HepG2 (cell line): ENCODE data around the gene SMARCA2. TPM values are rescaled to one million over a fixed set of nuclear protein-coding genes. Genes with fewer than 3 reads are reported as not detected.

Experiments
- ATAC-seq: fragments of 200-7000 bp; cut with Tn5 transposase; 3 replicates; pipeline ENCODE4 v1.9.1; 2020; ENCODE audit warnings: mild to moderate bottlenecking, moderate library complexity
- BruUV-seq: library from RNA; stranded (reverse); fragments of 400-500 nt; replicated peaks from 2 replicates; lab custom pipeline; 2021; lab: Mats Ljungman, UMichigan
- CTCF ChIA-PET: fragments of 300-600 bp; formaldehyde crosslinking; extraction: SDS; loops from one replicate; lab custom pipeline; 2021; ENCODE audit warnings: low total read pairs, inconsistent platforms, low intra/inter-chr PET ratio; lab: Yijun Ruan, JAX
- POLR2A ChIA-PET: fragments of 350-600 bp; sonication (Branson Sonifier 250); formaldehyde crosslinking; loops from one replicate; lab custom pipeline; 2020; ENCODE audit warnings: antibody characterized with exemption, inconsistent platforms; lab: Yijun Ruan, JAX
- DNase-seq: peaks from one replicate; pipeline ENCODE4 v3.0.0-alpha.2; 2015; ENCODE audit warnings: low spot score
- FAIRE-seq: peaks from 3 replicates; lab custom pipeline; 2011; peaks lifted over from hg19 to GRCh38; lab: Jason Lieb, UNC
- H2AFZ ChIP-seq: one replicate; pipeline ENCODE4 v1.6.1; 2011; ENCODE audit warnings: low read length, inconsistent platforms
- H3K27ac ChIP-seq: fragments of 300-600 bp; 3 replicates; pipeline ENCODE4 v1.8.0; 2011; ENCODE audit warnings: mixed run types, mild to moderate bottlenecking, mixed read lengths, low read length, inconsistent platforms; ENCODE audit not compliant: insufficient read depth; ENCODE audit errors: extremely low read length
- H3K27me3 ChIP-seq, 2 experiments: fragments of 200-600 bp in 1 of 2; 2 replicates in 1 of 2; 3 replicates in 1 of 2; pipeline versions ENCODE4 v1.6.0 to v1.8.0; 2011; ENCODE audit warnings: low read length in 2 of 2, mild to moderate bottlenecking in 2 of 2, moderate library complexity in 2 of 2, inconsistent platforms in 1 of 2; ENCODE audit not compliant: insufficient read depth in 2 of 2, control insufficient read depth in 1 of 2
- H3K36me3 ChIP-seq, 2 experiments: fragments of 200-600 bp in 1 of 2; replicated peaks in 1 of 2; 2 replicates in 1 of 2; 3 replicates in 1 of 2; pipeline versions ENCODE4 v1.5.1 to v1.8.0; 2011; ENCODE audit warnings: low read length in 2 of 2, inconsistent platforms in 1 of 2; ENCODE audit not compliant: insufficient read depth in 2 of 2, control insufficient read depth in 1 of 2
- H3K4me1 ChIP-seq: 2 replicates; pipeline ENCODE4 v1.5.1; 2012; ENCODE audit warnings: low read length, inconsistent platforms; ENCODE audit not compliant: insufficient read depth
- H3K4me2 ChIP-seq: 2 replicates; pipeline ENCODE4 v1.6.0; 2011; ENCODE audit warnings: low read depth, low read length, inconsistent platforms
- H3K4me3 ChIP-seq, 3 experiments: fragments of 200-600 bp in 1 of 3; sonication (generic), shearing (Covaris generic) in 1 of 3; replicated peaks in 1 of 3; 2 replicates each; pipeline ENCODE4 v1.5.1; 2011 to 2016; ENCODE audit warnings: low read length in 3 of 3, inconsistent platforms in 2 of 3, low read depth in 2 of 3, mild to moderate bottlenecking in 2 of 3, control low read depth in 1 of 3, mixed read lengths in 1 of 3; ENCODE audit not compliant: insufficient read depth in 1 of 3
- H3K79me2 ChIP-seq: one replicate; pipeline ENCODE4 v1.6.1; 2011; ENCODE audit warnings: low read length, inconsistent platforms; ENCODE audit not compliant: insufficient read depth
- H3K9ac ChIP-seq: 2 replicates; pipeline ENCODE4 v1.6.0; 2011; ENCODE audit warnings: mild to moderate bottlenecking, low read depth, low read length, inconsistent platforms; ENCODE audit not compliant: insufficient read depth
- H3K9me3 ChIP-seq: 2 replicates; pipeline ENCODE4 v1.5.1; 2012; ENCODE audit warnings: mild to moderate bottlenecking, low read length
- H4K20me1 ChIP-seq: 2 replicates; pipeline ENCODE4 v1.6.0; 2011; ENCODE audit warnings: inconsistent platforms, mild to moderate bottlenecking, low read length, moderate library complexity; ENCODE audit not compliant: insufficient read depth
- ARID3A ChIP-seq: IDR thresholded peaks from 2 replicates; pipeline ENCODE4 v1.6.1; 2012; ENCODE audit warnings: low read depth, low read length, improper control_type of control experiment
- IKZF1 ChIP-seq: fragments of 450-650 bp; IDR thresholded peaks from 2 replicates; pipeline ENCODE4 v1.7.1; 2016
- PHF21A ChIP-seq: sonication (generic); formaldehyde crosslinking; IDR thresholded peaks from 2 replicates; pipeline ENCODE4 v1.5.0; 2020; ENCODE audit warnings: mild to moderate bottlenecking, missing genetic modification reagents
- REST ChIP-seq, 2 experiments: IDR thresholded peaks; 2 replicates each; pipeline ENCODE4 v1.6.1; 2011 to 2012; ENCODE audit warnings: low read length in 2 of 2, borderline replicate concordance in 1 of 2, low read depth in 1 of 2, mild to moderate bottlenecking in 1 of 2, moderate library complexity in 1 of 2
- RNF219 ChIP-seq: sonication (generic); formaldehyde crosslinking; IDR thresholded peaks from 2 replicates; pipeline ENCODE4 v1.5.0; 2020; ENCODE audit warnings: mild to moderate bottlenecking, missing genetic modification reagents
- TMF1 ChIP-seq: sonication (generic); formaldehyde crosslinking; IDR thresholded peaks from 2 replicates; pipeline ENCODE4 v1.8.1; 2022; ENCODE audit warnings: low read depth, missing genetic modification reagents
- ZNF224 ChIP-seq: sonication (generic); formaldehyde crosslinking; IDR thresholded peaks from 2 replicates; pipeline ENCODE4 v1.5.0; 2020; ENCODE audit warnings: mild to moderate bottlenecking, missing genetic modification reagents
- ZNF343 ChIP-seq: sonication (generic); formaldehyde crosslinking; IDR thresholded peaks from 2 replicates; pipeline ENCODE4 v1.4.0; 2020; ENCODE audit warnings: mild to moderate bottlenecking, missing genetic modification reagents
- WGBS: methylation state at CpG from one replicate; pipeline ENCODE4 v1.1.6; 2017; ENCODE audit warnings: low lambda C conversion rate; 5-methylcytosine and 5-hydroxymethylcytosine counted together
- in situ Hi-C: cut with HindIII; loops from 2 replicates; pipeline ENCODE4 v1.10.0; 2017; ENCODE audit warnings: low pct_unique_long_range_greater_than_20kb; ENCODE audit not compliant: extremely low pct_ligation_motif_present
- intact Hi-C: fragments of 100-400 bp; cut with micrococcal nuclease; formaldehyde crosslinking; loops from one replicate; pipeline ENCODE4 v1.10.0; 2022; ENCODE audit not compliant: unreplicated experiment
- polyA plus RNA-seq, 8 experiments: library from polyadenylated mRNA; depleted of rRNA in 3 of 8; stranded (reverse) in 7 of 8; unstranded in 1 of 8; fragments of >200 nt; fragmentation: Illumina TruSeq in 4 of 8; extraction: Trizol in 4 of 8; gene quantifications; 2 replicates each; pipeline versions ENCODE4 v1.2.1 to v1.2.3, GENCODE V29; 2011 to 2016; ENCODE audit warnings: low read depth in 4 of 8, missing spikeins in 1 of 8, mixed read lengths in 1 of 8; ENCODE audit not compliant: insufficient read depth in 1 of 8
- total RNA-seq, 5 experiments: library from RNA; depleted of rRNA; stranded (reverse); fragments of >200 nt; fragmentation: Illumina TruSeq; extraction: Trizol; gene quantifications; 2 replicates each; pipeline ENCODE4 v1.2.3, GENCODE V29; 2016; ENCODE audit warnings: low read depth in 1 of 5

The SMARCA2 gene
- total and polyA plus RNA-seq, 2 of the 13 experiments (the other 11 are each of a cell fraction or from before 2014, with no cell fraction given), result 22.5 to 23.7 TPM

GRCh38 chr9:2018162-2018643, 3.1 kb downstream of the SMARCA2 start (continued):
- no peak for TF ChIP-seq REST (IDR thresholded peaks at IDR 0.05; ENCODE audit: borderline replicate concordance in 1 of 2, low read depth in 1 of 2, low read length in 2 of 2)
- no peak for TF ChIP-seq IKZF1
- TF ChIP-seq PHF21A (CRISPR knock-in tag), result no peak
- no peak for TF ChIP-seq ZNF224 (CRISPR knock-in tag)

GRCh38 chr9:2018764-2019558, 3.8 kb downstream of the SMARCA2 start:
- DNase-seq, result no peak
- TF ChIP-seq ARID3A (no peak), TMF1 (no peak), ZNF343 (CRISPR knock-in tag) (no peak), RNF219 (CRISPR knock-in tag) (no peak)
- intact Hi-C loops, result loop anchor here (5.0 kb wide), 1 partner anchor 48 kb away; no protein-coding TSS in a partner anchor
- in situ Hi-C loops, result loop anchor here (25.0 kb wide), 1 partner anchor 818 kb away; the partner anchor contains the start of gene PUM3
- ChIA-PET CTCF (no interaction called here), POLR2A (no interaction called here)
- peak overlapping the region; percentile 68; the same call in 1 of the 2 replicates for H3K9ac ChIP-seq
- no peaks in the 10 kb centered on the region; a peak in 1 of 5 replicates for H3K27me3 ChIP-seq
- peaks cover 21% of the 10 kb centered on the region for H3K4me1 ChIP-seq
- H2AFZ ChIP-seq, result no peak overlapping the region
- ATAC-seq, result no peak
- FAIRE-seq, result no peak
- H3K9me3 ChIP-seq, result no peaks in the 10 kb centered on the region
- no TSS peak for BruUV-seq
- no peak overlapping the region for H3K27ac ChIP-seq
- H3K4me2 ChIP-seq, result peak overlapping the region; percentile 93
- WGBS, result 73% methylated on average over 6 of the region's 6 CpGs
- H3K4me3 ChIP-seq, result peak overlapping the region in 2 of 3 experiments; percentile 76 to 84; a peak in 5 of 6 replicates
- peaks cover 29% of the 10 kb centered on the region for H3K79me2 ChIP-seq
- no peaks in the 10 kb centered on the region for H4K20me1 ChIP-seq
- no peaks in the 10 kb centered on the region for H3K36me3 ChIP-seq
